ENCODE data around the gene PIK3CA. TPM values are rescaled to one million over a fixed set of nuclear protein-coding genes. Genes with fewer than 3 reads are reported as not detected.

The PIK3CA gene
- total RNA-seq, 1 experiment from 2014 or later: 13.4 TPM

DNA sequence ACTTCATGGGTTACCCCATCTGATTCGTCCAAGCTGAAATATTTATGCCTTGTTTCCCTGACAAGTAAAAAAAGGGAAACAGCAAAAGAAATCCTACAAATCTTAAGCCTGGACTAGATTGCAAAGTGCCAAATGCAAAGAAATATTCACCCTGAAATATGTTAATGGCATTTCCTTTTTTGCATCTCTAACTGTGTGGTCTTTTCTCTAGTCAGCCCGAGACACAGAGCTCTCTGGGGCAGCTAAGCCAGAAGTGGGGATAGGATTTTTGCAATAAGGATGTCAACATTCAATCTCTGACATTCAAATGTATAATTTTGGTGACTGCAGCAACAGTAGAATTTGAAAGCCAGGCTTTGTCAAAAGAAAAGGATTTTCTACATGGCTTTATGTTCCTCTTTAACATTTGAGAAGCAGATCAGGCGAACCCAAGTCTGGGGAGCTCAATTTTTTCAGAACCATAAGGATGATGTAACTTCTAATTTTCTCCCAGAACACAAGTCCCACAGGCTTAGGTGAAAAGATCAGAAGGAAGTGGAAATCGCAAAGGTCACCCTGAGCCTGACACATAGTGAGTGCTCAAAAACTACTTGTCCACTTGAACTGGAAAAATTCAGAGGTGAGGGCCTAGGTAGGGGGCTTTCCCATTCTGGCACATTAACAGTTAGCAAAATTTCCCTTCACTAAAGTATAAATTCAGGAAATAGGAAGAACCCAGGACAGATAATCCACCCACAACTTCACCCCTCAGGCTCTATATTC lies 131.0 kb downstream of the PIK3CA start:
- TF ChIP-seq, protein P1, sequence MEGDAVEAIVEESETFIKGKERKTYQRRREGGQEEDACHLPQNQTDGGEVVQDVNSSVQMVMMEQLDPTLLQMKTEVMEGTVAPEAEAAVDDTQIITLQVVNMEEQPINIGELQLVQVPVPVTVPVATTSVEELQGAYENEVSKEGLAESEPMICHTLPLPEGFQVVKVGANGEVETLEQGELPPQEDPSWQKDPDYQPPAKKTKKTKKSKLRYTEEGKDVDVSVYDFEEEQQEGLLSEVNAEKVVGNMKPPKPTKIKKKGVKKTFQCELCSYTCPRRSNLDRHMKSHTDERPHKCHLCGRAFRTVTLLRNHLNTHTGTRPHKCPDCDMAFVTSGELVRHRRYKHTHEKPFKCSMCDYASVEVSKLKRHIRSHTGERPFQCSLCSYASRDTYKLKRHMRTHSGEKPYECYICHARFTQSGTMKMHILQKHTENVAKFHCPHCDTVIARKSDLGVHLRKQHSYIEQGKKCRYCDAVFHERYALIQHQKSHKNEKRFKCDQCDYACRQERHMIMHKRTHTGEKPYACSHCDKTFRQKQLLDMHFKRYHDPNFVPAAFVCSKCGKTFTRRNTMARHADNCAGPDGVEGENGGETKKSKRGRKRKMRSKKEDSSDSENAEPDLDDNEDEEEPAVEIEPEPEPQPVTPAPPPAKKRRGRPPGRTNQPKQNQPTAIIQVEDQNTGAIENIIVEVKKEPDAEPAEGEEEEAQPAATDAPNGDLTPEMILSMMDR (conservative IDR thresholded peaks at IDR 0.05; ENCODE audit: low read depth, low read length): no peak
- TF ChIP-seq EZH2phosphoT487 (IDR thresholded peaks at IDR 0.05; ENCODE audit: borderline replicate concordance, low read length): no peak
- no peak for TF ChIP-seq EZH2 (IDR thresholded peaks at IDR 0.05; ENCODE audit: low read length, unreplicated experiment)
- intact Hi-C loops (cut with micrococcal nuclease): no loop called here
- BruUV-seq (replicated peaks): no TSS peak
- Histone ChIP-seq H3K4me1 (ENCODE audit: insufficient read depth, low read length) (no peaks in the 10 kb centered on the region), H3K4me3 (ENCODE audit: low read length) (no peak overlapping the region), H3K9me2 (replicated peaks; ENCODE audit: low read length) (no peaks in the 10 kb centered on the region), H4K20me1 (ENCODE audit: low read length) (no peaks in the 10 kb centered on the region), H2AFZ (ENCODE audit: low read length) (no peak overlapping the region), H3K79me2 (ENCODE audit: low read length) (no peaks in the 10 kb centered on the region), H3K27me3 (ENCODE audit: low read length) (no peaks in the 10 kb centered on the region), H3K36me3 (ENCODE audit: low read depth, low read length) (no peaks in the 10 kb centered on the region), H3K9ac (ENCODE audit: low read length) (no peak overlapping the region), H3K9me3 (ENCODE audit: low read length) (no peaks in the 10 kb centered on the region), H3F3A (ENCODE audit: low read length, unreplicated experiment) (no peaks in the 10 kb centered on the region), H3K4me2 (ENCODE audit: low read length) (no peak overlapping the region), H3K27ac (ENCODE audit: low read length) (no peak overlapping the region)
- DNase-seq (no peak), ATAC-seq (no peak)
- POLR2A ChIA-PET (ENCODE audit: unreplicated experiment): no interaction called here
- CTCF ChIA-PET: no interaction called here

DNA sequence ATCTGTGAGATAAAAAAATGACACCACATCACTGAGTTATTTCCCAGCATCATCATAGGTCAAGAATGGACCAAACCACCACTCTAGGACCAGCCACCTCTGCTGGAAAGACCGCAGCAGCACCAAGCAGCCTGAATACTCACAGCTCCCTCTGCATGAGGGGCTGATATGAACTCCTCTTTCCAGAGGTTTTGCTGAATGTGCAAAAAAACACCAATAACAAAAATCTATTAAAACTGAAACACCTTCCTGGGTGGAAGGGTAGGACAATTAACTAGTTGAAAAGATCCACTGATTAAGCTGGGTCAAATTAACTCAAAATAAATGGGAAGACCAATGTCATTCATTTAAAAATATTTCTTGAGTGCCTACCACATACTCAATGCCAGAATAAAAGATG lies 131.7 kb downstream of the PIK3CA start:
- Histone ChIP-seq H3K4me2 (ENCODE audit: low read length) (no peak overlapping the region), H3K4me3 (ENCODE audit: low read length) (no peak overlapping the region), H4K20me1 (ENCODE audit: low read length) (no peaks in the 10 kb centered on the region), H3K9me3 (ENCODE audit: low read length) (no peaks in the 10 kb centered on the region), H3K9me2 (replicated peaks; ENCODE audit: low read length) (no peaks in the 10 kb centered on the region), H3K27ac (ENCODE audit: low read length) (no peak overlapping the region), H2AFZ (ENCODE audit: low read length) (no peak overlapping the region), H3F3A (ENCODE audit: low read length, unreplicated experiment) (no peaks in the 10 kb centered on the region), H3K36me3 (ENCODE audit: low read depth, low read length) (no peaks in the 10 kb centered on the region), H3K9ac (ENCODE audit: low read length) (no peak overlapping the region), H3K4me1 (ENCODE audit: insufficient read depth, low read length) (no peaks in the 10 kb centered on the region), H3K27me3 (ENCODE audit: low read length) (no peaks in the 10 kb centered on the region), H3K79me2 (ENCODE audit: low read length) (no peaks in the 10 kb centered on the region)
- intact Hi-C loops (cut with micrococcal nuclease): no loop called here
- TF ChIP-seq, protein P1 (conservative IDR thresholded peaks at IDR 0.05; ENCODE audit: low read depth, low read length): no peak
- TF ChIP-seq EZH2phosphoT487 (IDR thresholded peaks at IDR 0.05; ENCODE audit: borderline replicate concordance, low read length): no peak
- no peak for TF ChIP-seq EZH2 (IDR thresholded peaks at IDR 0.05; ENCODE audit: low read length, unreplicated experiment)
- ATAC-seq (no peak), DNase-seq (no peak)
- BruUV-seq (replicated peaks): no TSS peak
- ChIA-PET CTCF (no interaction called here), POLR2A (ENCODE audit: unreplicated experiment) (no interaction called here)

DNA sequence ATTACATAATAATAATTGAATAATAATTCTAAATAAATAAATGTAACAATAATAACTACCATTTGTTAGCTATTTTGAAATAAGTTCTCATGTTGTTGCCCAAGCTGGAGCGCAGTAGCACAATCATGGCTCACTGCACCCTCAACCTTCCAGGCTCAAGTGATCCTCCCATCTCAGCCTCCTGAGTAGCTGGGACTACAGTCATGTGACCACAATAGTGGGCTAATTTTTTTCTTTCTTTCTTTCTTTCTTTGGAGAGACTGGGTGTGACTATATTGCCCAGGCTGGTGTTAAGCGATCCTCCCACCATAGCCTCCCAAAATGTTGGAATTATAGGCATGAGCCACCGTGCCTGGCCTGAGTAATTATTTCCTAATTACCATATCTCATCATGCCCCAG lies 133.7 kb downstream of the PIK3CA start:
- H3K9me2 ChIP-seq (replicated peaks; ENCODE audit: low read length): no peaks in the 10 kb centered on the region
- DNase-seq (no peak), ATAC-seq (no peak)
- POLR2A ChIA-PET (ENCODE audit: unreplicated experiment): no interaction called here
- no peaks in the 10 kb centered on the region for H3K27me3 ChIP-seq (ENCODE audit: low read length)
- H3K9ac ChIP-seq (ENCODE audit: low read length): no peak overlapping the region
- no peaks in the 10 kb centered on the region for H3K4me1 ChIP-seq (ENCODE audit: insufficient read depth, low read length)
- intact Hi-C loops (cut with micrococcal nuclease): no loop called here
- H3K27ac ChIP-seq (ENCODE audit: low read length): no peak overlapping the region
- H3K79me2 ChIP-seq (ENCODE audit: low read length): no peaks in the 10 kb centered on the region
- H2AFZ ChIP-seq (ENCODE audit: low read length): no peak overlapping the region
- no peak overlapping the region for H3K4me3 ChIP-seq (ENCODE audit: low read length)
- BruUV-seq (replicated peaks): no TSS peak
- H3K4me2 ChIP-seq (ENCODE audit: low read length): no peak overlapping the region
- H4K20me1 ChIP-seq (ENCODE audit: low read length): no peaks in the 10 kb centered on the region
- no peaks in the 10 kb centered on the region for H3K36me3 ChIP-seq (ENCODE audit: low read depth, low read length)
- no peaks in the 10 kb centered on the region for H3F3A ChIP-seq (ENCODE audit: low read length, unreplicated experiment)
- no peaks in the 10 kb centered on the region for H3K9me3 ChIP-seq (ENCODE audit: low read length)
- CTCF ChIA-PET: interaction anchor here (0.6 kb wide), 1 partner anchor 25 kb away, joined by 3 read pairs; no protein-coding TSS in a partner anchor
- TF ChIP-seq EZH2 (IDR thresholded peaks at IDR 0.05; ENCODE audit: low read length, unreplicated experiment) (no peak), EZH2phosphoT487 (IDR thresholded peaks at IDR 0.05; ENCODE audit: borderline replicate concordance, low read length) (no peak)
- TF ChIP-seq, protein P1 (conservative IDR thresholded peaks at IDR 0.05; ENCODE audit: low read depth, low read length): no peak
